H1 (cell line): ENCODE measurements around the gene KLHL2. TPM values are rescaled to one million over a fixed set of nuclear protein-coding genes. Genes with fewer than 3 reads are reported as not detected.

Experiments
- ASH2L ChIP-seq: fragments of 200-600, 300-600 bp; sonication (generic); IDR thresholded peaks from one replicate; pipeline ENCODE4 v1.7.1; 2017; ENCODE audit warnings: low read length
- CBX5 ChIP-seq: fragments of 300-800, 300-1000 bp; sonication (generic); IDR thresholded peaks from 2 replicates; pipeline ENCODE4 v1.7.1; 2016; ENCODE audit warnings: antibody characterized with exemption, low read length, low read depth
- CEBPB ChIP-seq: IDR thresholded peaks from 2 replicates; pipeline ENCODE4 v1.6.1; 2012; ENCODE audit warnings: low read depth, low read length
- CHD2 ChIP-seq: IDR thresholded peaks from 2 replicates; pipeline ENCODE4 v1.6.1; 2012; ENCODE audit warnings: low read length, improper control_type of control experiment
- CREB1 ChIP-seq: IDR thresholded peaks from 2 replicates; pipeline ENCODE4 v1.6.1; 2012; ENCODE audit warnings: inconsistent platforms
- CTBP2 ChIP-seq: IDR thresholded peaks from 2 replicates; pipeline ENCODE4 v1.7.0; 2011; ENCODE audit warnings: borderline replicate concordance, mild to moderate bottlenecking, moderate library complexity, mixed read lengths, low read length; ENCODE audit not compliant: insufficient read depth, insufficient read length
- CTCF ChIP-seq, 3 experiments: IDR thresholded peaks; 1 replicate in 2 of 3; 2 replicates in 1 of 3; pipeline versions ENCODE4 v1.5.1 to v1.6.1; 2011; ENCODE audit warnings: low read length in 3 of 3, mild to moderate bottlenecking in 3 of 3, inconsistent platforms in 2 of 3, low read depth in 1 of 3, moderate library complexity in 1 of 3; ENCODE audit not compliant: insufficient read depth in 1 of 3; ENCODE audit errors: control extremely low read depth in 1 of 3
- EGR1 ChIP-seq: IDR thresholded peaks from 2 replicates; pipeline ENCODE4 v1.6.1; 2011; ENCODE audit warnings: low read depth, low read length, borderline replicate concordance
- EZH2 ChIP-seq: fragments of 200-600 bp; sonication (generic); IDR thresholded peaks from 2 replicates; pipeline ENCODE4 v1.7.1; 2012; ENCODE audit warnings: low read depth, mild to moderate bottlenecking, moderate library complexity, low read length, inconsistent platforms; ENCODE audit not compliant: severe bottlenecking
- FOSL1 ChIP-seq: IDR thresholded peaks from 2 replicates; pipeline ENCODE4 v1.6.1; 2011; ENCODE audit warnings: mild to moderate bottlenecking, low read depth, low read length, moderate library complexity; ENCODE audit not compliant: insufficient read depth
- GABPA ChIP-seq: IDR thresholded peaks from 2 replicates; pipeline ENCODE4 v1.6.1; 2011; ENCODE audit warnings: mild to moderate bottlenecking, low read length, moderate library complexity, borderline replicate concordance; ENCODE audit not compliant: insufficient read depth
- HDAC6 ChIP-seq: IDR thresholded peaks from one replicate; pipeline ENCODE4 v1.7.1; 2012; ENCODE audit warnings: low read depth, mild to moderate bottlenecking, inconsistent platforms, low read length, moderate library complexity
- JUND ChIP-seq: IDR thresholded peaks from 2 replicates; pipeline ENCODE4 v1.6.1; 2011; ENCODE audit warnings: mild to moderate bottlenecking, improper control_type of control experiment, low read length
- KDM5A ChIP-seq: fragments of 200-600 bp; IDR thresholded peaks from 2 replicates; pipeline ENCODE4 v1.7.1; 2012; ENCODE audit warnings: mild to moderate bottlenecking, low read length, inconsistent platforms, mixed read lengths
- POU5F1 ChIP-seq: IDR thresholded peaks from 2 replicates; pipeline ENCODE4 v1.6.1; 2011; ENCODE audit warnings: low read depth, mild to moderate bottlenecking, low read length, moderate library complexity
- RNF2 ChIP-seq: fragments of 200-900, 300-1000 bp; sonication (generic); IDR thresholded peaks from 2 replicates; pipeline ENCODE4 v1.7.1; 2016; ENCODE audit warnings: borderline replicate concordance, low read depth, mild to moderate bottlenecking, antibody characterized with exemption, low read length; ENCODE audit not compliant: poor library complexity, severe bottlenecking; ENCODE audit errors: missing control alignments
- SIX5 ChIP-seq: IDR thresholded peaks from 2 replicates; pipeline ENCODE4 v1.6.1; 2011; ENCODE audit warnings: mild to moderate bottlenecking, low read depth, low read length
- SP1 ChIP-seq: IDR thresholded peaks from 2 replicates; pipeline ENCODE4 v1.6.1; 2011; ENCODE audit warnings: low read depth, low read length
- SUZ12 ChIP-seq: fragments of 200-600 bp; sonication (generic); IDR thresholded peaks from 2 replicates; pipeline ENCODE4 v1.6.1; 2012; ENCODE audit warnings: mild to moderate bottlenecking, inconsistent platforms, low read length, moderate library complexity, mixed read lengths
- TAF1 ChIP-seq: IDR thresholded peaks from 2 replicates; pipeline ENCODE4 v1.6.1; 2011; ENCODE audit warnings: mild to moderate bottlenecking, low read depth, low read length
- TCF12 ChIP-seq: IDR thresholded peaks from 2 replicates; pipeline ENCODE4 v1.6.1; 2011; ENCODE audit warnings: low read depth, mild to moderate bottlenecking, low read length
- polyA plus RNA-seq, 7 experiments: library from polyadenylated mRNA; depleted of rRNA in 3 of 7; stranded (reverse) in 5 of 7; unstranded in 2 of 7; fragments of >200 nt in 5 of 7; fragments of 200-250 nt in 2 of 7; gene quantifications; 1 replicate in 5 of 7; 2 replicates in 1 of 7; 4 replicates in 1 of 7; pipeline versions ENCODE4 v1.2.1 to v1.2.3, GENCODE V29; 2011 to 2013; ENCODE audit warnings: missing spikeins in 2 of 7, mixed read lengths in 2 of 7
- total RNA-seq: library from RNA; stranded (reverse); fragmentation: NEBNext Ultra II Directional; extraction: Animal tissue kit (Norgen Biotek cat#: 25700); gene quantifications from 2 replicates; pipeline ENCODE4 v1.2.1, GENCODE V29; 2021

The KLHL2 gene
- total and polyA plus RNA-seq, 2 of the 8 experiments (the other 6 are each of a cell fraction or from before 2014, with no cell fraction given): 5.2 to 12.0 TPM

GRCh38 chr4:165327211-165328100 is 120.1 kb downstream of the KLHL2 start, which contains the start of gene MSMO1 (continued):
- TF ChIP-seq EGR1 (peak; percentile 72; the same call in 1 of the 2 replicates), SUZ12 (no peak), CTBP2 (no peak), CHD2 (peak; percentile 90), TCF12 (no peak), CREB1 (peak; percentile 92), FOSL1 (peak; percentile 79; the same call in 1 of the 2 replicates), SIX5 (no peak), CTCF (IDR thresholded peaks at IDR 0.05; ENCODE audit: control extremely low read depth in 1 of 3, insufficient read depth in 1 of 3, low read depth in 1 of 3, low read length in 3 of 3) (no peak), GABPA (no peak), CEBPB (no peak), KDM5A (no peak; the same call in 1 of the 2 replicates), POU5F1 (no peak), SP1 (peak; percentile 99), CBX5 (no peak), RNF2 (no peak), HDAC6 (no peak), TAF1 (peak; percentile 82), ASH2L (peak; percentile 92), EZH2 (no peak), JUND (no peak)
